GM12892 (cell line): ENCODE data around the gene CD274.
"Not testable (repeated sequence)": the region's sequence is repeated elsewhere in the genome, so short reads cannot be mapped to it uniquely, and the experiment has no call there.

ENCODE experiments used
- POLR2A ChIP-seq: IDR thresholded peaks from 2 replicates; pipeline ENCODE4 v1.6.1; 2011; ENCODE audit warnings: low read depth, low read length, control low read depth
- POLR2AphosphoS5 ChIP-seq: IDR thresholded peaks from 2 replicates; pipeline ENCODE4 v1.6.1; 2011; ENCODE audit warnings: low read depth, low read length, control low read depth

DNA sequence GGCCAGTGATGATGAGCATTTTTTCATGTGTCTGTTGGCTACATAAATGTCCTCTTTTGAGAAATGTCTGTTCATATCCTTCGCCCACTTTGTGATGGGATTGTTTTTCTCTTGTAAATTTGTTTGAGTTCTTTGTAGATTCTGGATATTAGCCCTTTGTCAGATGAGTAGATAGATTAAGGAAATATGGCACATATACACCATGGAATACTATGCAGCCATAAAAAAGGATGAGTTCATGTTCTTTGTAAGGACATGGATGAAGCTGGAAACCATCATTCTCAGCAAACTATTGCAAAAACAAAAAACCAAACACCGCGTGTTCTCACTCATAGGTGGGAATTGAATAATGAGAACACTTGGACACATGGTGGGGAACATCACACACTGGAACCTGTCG lies 5.2 kb upstream of the CD274 start:
- TF ChIP-seq POLR2A, POLR2AphosphoS5: not testable (repeated sequence)
